ENCODE measurements around the gene ATP10A. TPM values are rescaled to one million over a fixed set of nuclear protein-coding genes. Genes with fewer than 3 reads are reported as not detected.

The ATP10A gene
- total and polyA plus RNA-seq, 2 of the 8 experiments (the other 6 are each of a cell fraction or from before 2014, with no cell fraction given), result 2.0 to 2.8 TPM

GRCh38 chr15:25763331-25763751 lies 99.8 kb downstream of the ATP10A start:
- Histone ChIP-seq H2AK5ac (ENCODE audit: low read depth, low read length) (no peak overlapping the region), H3K4me3 (ENCODE audit: extremely low read depth in 1 of 4, insufficient read depth in 2 of 4, low read depth in 3 of 4, low read length in 4 of 4) (no peak overlapping the region), H2AFZ (ENCODE audit: low read length) (no peak overlapping the region), H3K14ac (ENCODE audit: insufficient read length) (no peak overlapping the region), H3K4me1 (replicated peaks in 1 of 4; ENCODE audit: control insufficient read depth in 3 of 4, insufficient read depth in 4 of 4, low read length in 3 of 4) (no peaks in the 10 kb centered on the region), H4K20me1 (replicated peaks in 1 of 2; ENCODE audit: control insufficient read depth in 1 of 2, insufficient read depth in 2 of 2, low read length in 2 of 2) (peaks cover 0 to 2% of the 10 kb centered on the region in 2 experiments), H4K8ac (ENCODE audit: extremely low read depth, insufficient read depth, low read length) (no peak overlapping the region), H3K27ac (ENCODE audit: low read depth, low read length) (no peak overlapping the region), H3K9ac (replicated peaks in 1 of 4; ENCODE audit: extremely low read depth in 1 of 4, low read depth in 3 of 4, low read length in 3 of 4) (no peak overlapping the region), H3K4me2 (ENCODE audit: insufficient read depth in 1 of 2, low read depth in 2 of 2, low read length in 2 of 2) (no peak overlapping the region), H2BK15ac (ENCODE audit: low read length) (no peak overlapping the region), H3K23ac (ENCODE audit: insufficient read length) (no peak overlapping the region), H3K9me3 (ENCODE audit: insufficient read depth in 2 of 2, low read depth in 1 of 2, low read length in 1 of 2) (no peaks in the 10 kb centered on the region; a peak in 1 of 4 replicates), H3K23me2 (ENCODE audit: low read depth, low read length) (peaks cover 1% of the 10 kb centered on the region; the same call in 1 of the 2 replicates), H4K5ac (ENCODE audit: insufficient read length, low read depth, low read length) (no peak overlapping the region), H4K91ac (replicated peaks; ENCODE audit: insufficient read length, low read length) (no peak overlapping the region), H3K27me3 (replicated peaks in 1 of 4; ENCODE audit: control insufficient read depth in 3 of 4, extremely low read depth in 1 of 4, insufficient read depth in 3 of 4, low read length in 3 of 4) (no peaks in the 10 kb centered on the region), H2BK12ac (ENCODE audit: low read depth, low read length) (no peak overlapping the region), H3K56ac (replicated peaks; ENCODE audit: insufficient read length, low read depth, low read length) (no peak overlapping the region), H2BK120ac (replicated peaks; ENCODE audit: low read depth, low read length) (no peak overlapping the region), H3K79me2 (ENCODE audit: control insufficient read depth in 1 of 2, insufficient read depth in 2 of 2, low read length in 2 of 2) (no peaks in the 10 kb centered on the region), H3K36me3 (ENCODE audit: control insufficient read depth in 2 of 4, insufficient read depth in 4 of 4, low read length in 3 of 4) (no peaks in the 10 kb centered on the region), H2BK5ac (ENCODE audit: low read depth, low read length) (no peak overlapping the region), H3K18ac (ENCODE audit: extremely low read depth, low read length) (no peak overlapping the region), H2BK20ac (ENCODE audit: low read length) (no peak overlapping the region), H3K79me1 (ENCODE audit: low read depth, low read length) (no peaks in the 10 kb centered on the region), H3K4ac (replicated peaks; ENCODE audit: insufficient read length, low read depth, low read length) (no peak overlapping the region)
- WGBS, 2 experiments (ENCODE audit: extremely low coverage in 1 of 2, insufficient coverage in 1 of 2, insufficient read length in 1 of 2, insufficient replicate concordance in 2 of 2, low coverage in 1 of 2, low lambda C conversion rate in 2 of 2, missing lambda C conversion rate in 1 of 2), result 87% methylated on average over 4 of the region's 4 CpGs; no CpG with 5 or more reads in 1 of the 2 experiments
- no peak for TF ChIP-seq POLR2A (IDR thresholded peaks at IDR 0.05; ENCODE audit: control extremely low read depth in 1 of 2, low read depth in 2 of 2, low read length in 2 of 2)
- TF ChIP-seq TCF12 (IDR thresholded peaks at IDR 0.05; ENCODE audit: low read depth, low read length), result no peak
- no peak for TF ChIP-seq FOSL1 (IDR thresholded peaks at IDR 0.05; ENCODE audit: insufficient read depth, low read depth, low read length)
- TF ChIP-seq HDAC2 (IDR thresholded peaks at IDR 0.05; ENCODE audit: borderline replicate concordance in 1 of 2, low read depth in 2 of 2, low read length in 2 of 2), result no peak
- TF ChIP-seq CREB1 (IDR thresholded peaks at IDR 0.05), result no peak
- no peak for TF ChIP-seq ASH2L (IDR thresholded peaks at IDR 0.05; ENCODE audit: low read length)
- no peak for TF ChIP-seq CHD2 (IDR thresholded peaks at IDR 0.05; ENCODE audit: low read length)
- no peak for TF ChIP-seq SIX5 (IDR thresholded peaks at IDR 0.05; ENCODE audit: low read depth, low read length)
- TF ChIP-seq KDM5A (IDR thresholded peaks at IDR 0.05; ENCODE audit: low read length), result no peak
- TF ChIP-seq EP300 (IDR thresholded peaks at IDR 0.05; ENCODE audit: borderline replicate concordance in 1 of 2, low read depth in 2 of 2, low read length in 2 of 2), result no peak
- no peak for TF ChIP-seq BRCA1 (IDR thresholded peaks at IDR 0.05; ENCODE audit: low read depth, low read length)
- no peak for TF ChIP-seq TEAD4 (IDR thresholded peaks at IDR 0.05; ENCODE audit: low read depth, low read length)
- no peak for TF ChIP-seq KDM4A (IDR thresholded peaks at IDR 0.05; ENCODE audit: low read depth, low read length, severe bottlenecking)
- DNase-seq (ENCODE audit: low read depth in 1 of 2, low spot score in 2 of 2) (no peak), FAIRE-seq (no peak)
- POLR2A ChIA-PET (ENCODE audit: partially characterized antibody), result no interaction called here
- CTCF ChIA-PET (ENCODE audit: partially characterized antibody), result interaction anchor here (1.1 to 1.8 kb wide), 2 partner anchors 20 to 72 kb away, joined by 3 to 6 read pairs; no protein-coding TSS in a partner anchor

All from H1 (cell line).